HG02642 (cell line): ENCODE data around the gene CFL2.

Experiments used
- ATAC-seq: cut with Tn5 transposase; IDR thresholded peaks from one replicate; pipeline ENCODE4 v1.9.1; 2021; ENCODE audit warnings: mild to moderate bottlenecking; ENCODE audit not compliant: unreplicated experiment, poor library complexity

CFL2 gene

GRCh38 chr14:34678306-34678705 lies 36.1 kb downstream of the CFL2 start:
- no peak for ATAC-seq

- ATAC-seq, result no peak
Observed at GRCh38 chr14:34676516-34677211, 37.7 kb downstream of the CFL2 start.

GRCh38 chr14:34673702-34674101 lies 40.7 kb downstream of the CFL2 start:
- ATAC-seq, result no peak

GRCh38 chr14:34671716-34672115 lies 42.7 kb downstream of the CFL2 start:
- no peak for ATAC-seq

- no peak for ATAC-seq
Observed at GRCh38 chr14:34668111-34668510, 46.3 kb downstream of the CFL2 start.

- ATAC-seq, result no peak
Observed at GRCh38 chr14:34667007-34667406, 47.4 kb downstream of the CFL2 start.

GRCh38 chr14:34665785-34666435 lies 48.5 kb downstream of the CFL2 start:
- ATAC-seq, result no peak

- no peak for ATAC-seq
Observed at GRCh38 chr14:34662561-34663088, 51.8 kb downstream of the CFL2 start.

GRCh38 chr14:34660796-34661195 lies 53.6 kb downstream of the CFL2 start:
- ATAC-seq, result no peak
